ENCODE measurements around the gene RPL6. TPM values are rescaled to one million over a fixed set of nuclear protein-coding genes. Genes with fewer than 3 reads are reported as not detected.

RPL6 gene
- total RNA-seq, 6 donors from 2014 or later, result 540 to 983 (median 822) TPM

GRCh38 chr12:112425582-112426382 is 16.4 kb upstream of the RPL6 start:
- ATAC-seq (ENCODE audit: low FRiP score in 2 of 2), result no peak
- TF ChIP-seq POLR2A (IDR thresholded peaks at IDR 0.05) (no peak), EP300 (IDR thresholded peaks at IDR 0.05) (no peak), POLR2AphosphoS5 (IDR thresholded peaks at IDR 0.05) (no peak)
- TF ChIP-seq, protein P1, sequence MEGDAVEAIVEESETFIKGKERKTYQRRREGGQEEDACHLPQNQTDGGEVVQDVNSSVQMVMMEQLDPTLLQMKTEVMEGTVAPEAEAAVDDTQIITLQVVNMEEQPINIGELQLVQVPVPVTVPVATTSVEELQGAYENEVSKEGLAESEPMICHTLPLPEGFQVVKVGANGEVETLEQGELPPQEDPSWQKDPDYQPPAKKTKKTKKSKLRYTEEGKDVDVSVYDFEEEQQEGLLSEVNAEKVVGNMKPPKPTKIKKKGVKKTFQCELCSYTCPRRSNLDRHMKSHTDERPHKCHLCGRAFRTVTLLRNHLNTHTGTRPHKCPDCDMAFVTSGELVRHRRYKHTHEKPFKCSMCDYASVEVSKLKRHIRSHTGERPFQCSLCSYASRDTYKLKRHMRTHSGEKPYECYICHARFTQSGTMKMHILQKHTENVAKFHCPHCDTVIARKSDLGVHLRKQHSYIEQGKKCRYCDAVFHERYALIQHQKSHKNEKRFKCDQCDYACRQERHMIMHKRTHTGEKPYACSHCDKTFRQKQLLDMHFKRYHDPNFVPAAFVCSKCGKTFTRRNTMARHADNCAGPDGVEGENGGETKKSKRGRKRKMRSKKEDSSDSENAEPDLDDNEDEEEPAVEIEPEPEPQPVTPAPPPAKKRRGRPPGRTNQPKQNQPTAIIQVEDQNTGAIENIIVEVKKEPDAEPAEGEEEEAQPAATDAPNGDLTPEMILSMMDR (IDR thresholded peaks at IDR 0.05), result no peak
- no peak overlapping the region for H3K27ac ChIP-seq
- H3K36me3 ChIP-seq, result peaks cover 0 to 5% (median 0%) of the 10 kb centered on the region in 4 donors
- no peak for DNase-seq
- no peak overlapping the region for H3K4me3 ChIP-seq
- H3K4me1 ChIP-seq, result peaks cover 10 to 30% (median 14%) of the 10 kb centered on the region in 4 donors
- H3K9me3 ChIP-seq, result no peaks in the 10 kb centered on the region
- no peaks in the 10 kb centered on the region for H3K27me3 ChIP-seq
- 92 to 94% methylated on average over 7 of the region's 7 CpGs for WGBS, 2 donors

DNA sequence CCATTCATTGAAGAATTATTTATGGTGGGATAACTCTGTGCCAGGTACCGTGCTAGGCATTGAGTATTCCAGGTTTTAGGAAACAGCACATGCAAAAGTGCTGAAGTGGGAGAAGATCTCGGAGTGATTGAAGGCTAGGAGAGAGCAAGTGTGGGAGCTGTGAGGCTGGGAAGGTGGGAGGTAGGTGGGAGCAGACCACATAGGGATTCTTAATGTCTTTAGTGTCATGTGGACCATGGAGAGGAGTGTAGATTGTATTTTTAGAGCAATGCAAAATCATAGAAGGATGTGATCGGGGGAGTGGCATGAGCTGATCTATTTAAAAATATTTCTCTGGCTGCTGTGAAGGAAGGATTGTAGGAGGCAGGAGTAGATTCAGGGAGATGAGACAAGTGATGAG is 14.7 kb upstream of the RPL6 start:
- peaks cover 0 to 5% (median 0%) of the 10 kb centered on the region in 4 donors for H3K36me3 ChIP-seq
- no peak for ATAC-seq (ENCODE audit: low FRiP score in 2 of 2)
- TF ChIP-seq, protein P1 (IDR thresholded peaks at IDR 0.05), result no peak
- no peak for DNase-seq
- no peaks in the 10 kb centered on the region for H3K9me3 ChIP-seq
- peaks cover 23 to 46% (median 27%) of the 10 kb centered on the region in 4 donors for H3K4me1 ChIP-seq
- no peaks in the 10 kb centered on the region for H3K27me3 ChIP-seq
- H3K27ac ChIP-seq, result no peak overlapping the region
- WGBS, 2 donors, result 96 to 97% methylated on average over 3 of the region's 3 CpGs
- no peak overlapping the region for H3K4me3 ChIP-seq

GRCh38 chr12:112422531-112422930 is 13.1 kb upstream of the RPL6 start:
- no peak overlapping the region for H3K27ac ChIP-seq
- H3K9me3 ChIP-seq, result no peaks in the 10 kb centered on the region
- ATAC-seq (ENCODE audit: low FRiP score in 2 of 2), result no peak
- no peak overlapping the region for H3K4me3 ChIP-seq
- peaks cover 0 to 5% (median 0%) of the 10 kb centered on the region in 4 donors for H3K36me3 ChIP-seq
- no peaks in the 10 kb centered on the region for H3K27me3 ChIP-seq
- WGBS, 2 donors, result 54 to 60% methylated on average over 5 of the region's 5 CpGs
- TF ChIP-seq POLR2AphosphoS5 (IDR thresholded peaks at IDR 0.05) (no peak), EP300 (IDR thresholded peaks at IDR 0.05) (no peak), POLR2A (IDR thresholded peaks at IDR 0.05) (no peak)
- TF ChIP-seq, protein P1 (IDR thresholded peaks at IDR 0.05), result no peak
- no peak for DNase-seq
- peaks cover 30 to 54% (median 34%) of the 10 kb centered on the region in 4 donors for H3K4me1 ChIP-seq

DNA sequence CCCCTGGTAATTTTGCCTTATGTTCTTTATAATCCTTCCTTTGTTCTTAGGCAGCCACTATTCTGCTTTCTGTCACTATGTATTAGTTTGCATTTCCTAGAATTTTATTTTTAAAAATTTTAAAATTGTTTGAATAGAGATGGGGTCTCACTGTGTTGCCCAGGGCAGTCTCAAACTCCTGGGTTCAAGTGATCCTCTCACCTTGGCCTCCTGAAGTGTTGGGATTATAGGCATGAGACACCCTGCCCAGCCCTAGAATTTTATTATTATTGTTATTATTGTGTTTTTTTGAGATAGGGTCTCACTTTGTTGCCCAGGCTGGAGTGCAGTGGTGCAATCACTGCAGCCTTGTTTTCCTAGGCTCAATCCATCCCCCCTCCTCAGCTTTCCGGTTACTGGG is 12.0 kb upstream of the RPL6 start:
- Histone ChIP-seq H3K4me1 (peaks cover 30 to 54% (median 33%) of the 10 kb centered on the region in 4 donors), H3K9me3 (no peaks in the 10 kb centered on the region), H3K27me3 (no peaks in the 10 kb centered on the region), H3K4me3 (no peak overlapping the region), H3K36me3 (peaks cover 0 to 5% (median 0%) of the 10 kb centered on the region in 4 donors), H3K27ac (no peak overlapping the region)
- ATAC-seq (ENCODE audit: low FRiP score in 2 of 2) (no peak), DNase-seq (no peak)
- TF ChIP-seq, protein P1 (IDR thresholded peaks at IDR 0.05), result no peak
- TF ChIP-seq EP300 (IDR thresholded peaks at IDR 0.05) (no peak), POLR2AphosphoS5 (IDR thresholded peaks at IDR 0.05) (no peak), POLR2A (IDR thresholded peaks at IDR 0.05) (no peak)
- WGBS, 2 donors, result 94 to 95% methylated on average over 1 of the region's 1 CpG

DNA sequence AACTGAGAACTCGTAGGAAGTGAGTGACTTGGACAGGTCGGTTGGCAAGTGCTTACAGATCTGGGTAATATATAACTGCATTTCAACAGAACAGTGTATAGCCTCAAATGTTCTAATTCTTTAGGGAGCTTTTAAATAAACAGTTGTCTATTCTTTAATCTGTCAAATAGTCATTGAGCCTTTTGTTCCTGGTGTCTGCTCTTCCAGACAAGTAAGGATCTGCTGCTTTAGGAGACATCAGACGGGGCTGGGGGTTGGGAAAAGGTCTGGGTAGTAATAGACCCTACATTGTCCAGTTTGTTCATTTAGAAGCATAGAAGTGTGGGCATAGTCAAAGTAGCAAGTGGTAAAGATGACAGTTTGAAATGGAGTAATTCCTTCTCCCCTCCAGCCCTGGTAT is 11.3 kb upstream of the RPL6 start:
- H3K36me3 ChIP-seq, result peaks cover 0 to 2% (median 0%) of the 10 kb centered on the region in 4 donors
- TF ChIP-seq, protein P1 (IDR thresholded peaks at IDR 0.05), result no peak
- TF ChIP-seq POLR2AphosphoS5 (IDR thresholded peaks at IDR 0.05) (no peak), EP300 (IDR thresholded peaks at IDR 0.05) (no peak), POLR2A (IDR thresholded peaks at IDR 0.05) (no peak)
- ATAC-seq (ENCODE audit: low FRiP score in 2 of 2) (no peak), DNase-seq (no peak)
- no peak overlapping the region for H3K4me3 ChIP-seq
- WGBS, 2 donors, result 77 to 81% methylated on average over 3 of the region's 3 CpGs
- H3K27ac ChIP-seq, result peak overlapping the region in 1 of 4 donors; percentile 30
- peaks cover 30 to 54% (median 32%) of the 10 kb centered on the region in 4 donors for H3K4me1 ChIP-seq
- H3K9me3 ChIP-seq, result no peaks in the 10 kb centered on the region
- no peaks in the 10 kb centered on the region for H3K27me3 ChIP-seq
